Measurements from ENCODE around the gene IVNS1ABP. TPM values are rescaled to one million over a fixed set of nuclear protein-coding genes. Genes with fewer than 3 reads are reported as not detected.
A peak's percentile ranks its signal among the peaks of the same experiment; 100 is the strongest.
"Not testable (repeated sequence)": the region's sequence is repeated elsewhere in the genome, so short reads cannot be mapped to it uniquely, and the experiment has no call there.

Gene IVNS1ABP
- 20.2 TPM for polyA plus RNA-seq (2012; ENCODE audit: insufficient read depth, insufficient read length, low read depth)

GRCh38 chr1:185317034-185317885 lies at the start of gene IVNS1ABP:
Gene IVNS1ABP, minus strand, starts transcription at chr1:185317243. Its CDS starts 7,750 bp downstream, at chr1:185309493.
- H3K27me3 ChIP-seq, result no peaks in the 10 kb centered on the region
- H3K9me3 ChIP-seq, result no peaks in the 10 kb centered on the region
- peak; percentile 94 for DNase-seq
- 0 out of 2 replicates have a peak, but pooled peaks have one; percentile 5 for TF ChIP-seq CTCF (IDR thresholded peaks at IDR 0.05; ENCODE audit: low read depth, low read length)
- peak within 1 kb of the TSS; percentile 78 for H3K4me3 ChIP-seq (ENCODE audit: low read depth, low read length)
- H3K36me3 ChIP-seq, result peaks cover 10% of the 10 kb centered on the region
- H3K4me1 ChIP-seq, result no peaks in the 10 kb centered on the region; the same call in 1 of the 2 replicates

- Histone ChIP-seq H3K9me3 (no peaks in the 10 kb centered on the region), H3K27me3 (no peaks in the 10 kb centered on the region), H3K4me1 (no peaks in the 10 kb centered on the region), H3K4me3 (ENCODE audit: low read depth, low read length) (no peak overlapping the region), H3K36me3 (no peaks in the 10 kb centered on the region)
- DNase-seq, result no peak
- TF ChIP-seq CTCF (IDR thresholded peaks at IDR 0.05; ENCODE audit: low read depth, low read length), result no peak
These were observed 48.9 kb upstream of the IVNS1ABP start for GRCh38 chr1:185365951-185366350.

- not testable (repeated sequence) for H3K4me1 ChIP-seq
These were observed 47.5 kb upstream of the IVNS1ABP start for GRCh38 chr1:185364528-185364927.

GRCh38 chr1:185363205-185363604 lies 46.2 kb upstream of the IVNS1ABP start:
- Histone ChIP-seq H3K4me1 (no peaks in the 10 kb centered on the region), H3K9me3 (no peaks in the 10 kb centered on the region), H3K4me3 (ENCODE audit: low read depth, low read length) (no peak overlapping the region), H3K27me3 (no peaks in the 10 kb centered on the region), H3K36me3 (no peaks in the 10 kb centered on the region)
- no peak for DNase-seq
- TF ChIP-seq CTCF (IDR thresholded peaks at IDR 0.05; ENCODE audit: low read depth, low read length), result no peak

More at GRCh38 chr1:185364528-185364927, 47.5 kb upstream of the IVNS1ABP start:
- DNase-seq; H3K4me3 ChIP-seq (ENCODE audit: low read depth, low read length); H3K36me3 ChIP-seq; H3K9me3 ChIP-seq; H3K27me3 ChIP-seq: not testable (repeated sequence)

GRCh38 chr1:185360714-185361113 lies 43.7 kb upstream of the IVNS1ABP start:
- H3K9me3 ChIP-seq, result no peaks in the 10 kb centered on the region
- no peak overlapping the region for H3K4me3 ChIP-seq (ENCODE audit: low read depth, low read length)
- no peaks in the 10 kb centered on the region for H3K36me3 ChIP-seq
- no peaks in the 10 kb centered on the region for H3K27me3 ChIP-seq
- TF ChIP-seq CTCF (IDR thresholded peaks at IDR 0.05; ENCODE audit: low read depth, low read length), result no peak
- DNase-seq, result no peak
- H3K4me1 ChIP-seq, result no peaks in the 10 kb centered on the region

- H3K9me3 ChIP-seq, result no peaks in the 10 kb centered on the region
- DNase-seq, result no peak
- no peaks in the 10 kb centered on the region for H3K4me1 ChIP-seq
- no peak overlapping the region for H3K4me3 ChIP-seq (ENCODE audit: low read depth, low read length)
- H3K36me3 ChIP-seq, result no peaks in the 10 kb centered on the region
- H3K27me3 ChIP-seq, result no peaks in the 10 kb centered on the region
- TF ChIP-seq CTCF (IDR thresholded peaks at IDR 0.05; ENCODE audit: low read depth, low read length), result no peak
These were observed 41.9 kb upstream of the IVNS1ABP start for GRCh38 chr1:185358957-185359356.
